Measurements from ENCODE around the gene PLA2G2C.

GRCh38 chr1:20185834-20186782 is at the start of gene PLA2G2C, which contains the start of gene UBXN10:
- no peak for TF ChIP-seq CTCF (IDR thresholded peaks at IDR 0.05 in 4 of 5, conservative IDR thresholded peaks at IDR 0.05 in 1 of 5)
- TF ChIP-seq POLR2A (IDR thresholded peaks at IDR 0.05), result no peak

Data from gastrocnemius medialis (tissue), 4 donors.